Measurements from ENCODE around the gene SSUH2. TPM values are rescaled to one million over a fixed set of nuclear protein-coding genes. Genes with fewer than 3 reads are reported as not detected.
"Not testable (repeated sequence)": the region's sequence is repeated elsewhere in the genome, so short reads cannot be mapped to it uniquely, and the experiment has no call there.

SSUH2 gene, protein sequence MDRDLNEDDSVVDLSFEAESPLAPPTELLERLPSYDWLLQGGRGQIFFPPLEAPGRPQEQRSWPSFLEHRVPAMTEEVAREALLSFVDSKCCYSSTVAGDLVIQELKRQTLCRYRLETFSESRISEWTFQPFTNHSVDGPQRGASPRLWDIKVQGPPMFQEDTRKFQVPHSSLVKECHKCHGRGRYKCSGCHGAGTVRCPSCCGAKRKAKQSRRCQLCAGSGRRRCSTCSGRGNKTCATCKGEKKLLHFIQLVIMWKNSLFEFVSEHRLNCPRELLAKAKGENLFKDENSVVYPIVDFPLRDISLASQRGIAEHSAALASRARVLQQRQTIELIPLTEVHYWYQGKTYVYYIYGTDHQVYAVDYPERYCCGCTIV
- total RNA-seq, result not detected in 2 replicates

DNA sequence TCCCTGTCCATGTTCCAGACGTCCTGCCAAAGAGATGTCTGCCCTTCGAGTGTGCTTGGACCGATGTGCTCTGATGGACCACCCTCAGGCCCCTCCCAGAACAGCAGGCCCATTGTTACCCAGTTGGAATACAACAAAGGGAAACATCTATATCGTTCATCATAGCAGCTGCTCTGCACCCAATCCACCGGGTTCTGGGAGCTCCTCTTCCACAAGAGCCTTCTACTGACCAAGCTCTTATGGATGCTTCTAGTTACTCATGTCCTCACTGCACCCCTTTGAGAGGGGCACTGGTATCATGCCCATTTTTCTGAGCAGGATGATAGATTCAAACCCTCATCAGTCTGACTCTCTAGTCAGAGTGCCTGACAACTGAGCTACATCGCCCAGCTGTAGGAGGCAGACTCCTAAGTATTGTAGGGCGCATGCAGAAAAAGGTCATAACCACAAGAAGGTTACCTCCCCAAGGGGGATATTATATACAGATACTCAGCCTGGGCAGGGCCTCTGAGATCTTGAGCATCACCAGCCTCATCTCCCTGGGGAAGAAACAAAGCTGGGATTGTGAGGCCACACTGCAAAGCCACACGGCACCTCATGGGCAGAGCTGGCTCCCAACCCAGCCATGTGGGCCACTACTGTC, at the start of gene SSUH2:
TSS of gene SSUH2 (minus strand) at position 51 of the 643 bp plus-strand sequence. CDS start at position 11, 40 bp downstream.
- no peak for DNase-seq (ENCODE audit: low read depth)
- no peak for TF ChIP-seq CTCF (IDR thresholded peaks at IDR 0.05; ENCODE audit: insufficient read depth, low read length, poor library complexity, severe bottlenecking)
- Histone ChIP-seq H3K4me3 (ENCODE audit: low read depth, low read length) (no peak within 1 kb of the TSS), H3K36me3 (ENCODE audit: control insufficient read depth, insufficient read depth, low read length) (no peaks in the 10 kb centered on the region), H3K27me3 (ENCODE audit: control insufficient read depth, insufficient read depth, low read length) (peaks cover 2% of the 10 kb centered on the region)

DNA sequence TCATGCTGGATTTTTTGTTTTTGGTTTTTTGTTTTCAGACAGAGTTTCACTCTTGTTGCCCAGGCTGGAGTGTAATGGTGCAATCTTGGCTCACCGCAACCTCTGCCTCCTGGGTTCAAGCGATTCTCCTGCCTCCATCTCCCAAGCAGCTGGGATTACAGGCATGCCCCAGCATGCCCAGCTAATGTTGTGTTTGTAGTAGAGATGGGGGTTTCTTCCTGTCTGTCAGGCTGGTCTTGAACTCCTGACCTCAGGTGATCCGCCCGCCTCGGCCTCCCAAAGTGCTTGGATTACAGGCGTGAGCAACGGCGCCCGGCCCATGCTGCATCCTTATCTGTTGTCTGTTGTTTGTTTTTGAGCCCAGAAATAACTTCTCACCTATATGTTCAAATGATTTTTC, 46.7 kb upstream of the SSUH2 start:
- H3K36me3 ChIP-seq (ENCODE audit: control insufficient read depth, insufficient read depth, low read length); H3K4me3 ChIP-seq (ENCODE audit: low read depth, low read length); DNase-seq (ENCODE audit: low read depth); H3K27me3 ChIP-seq (ENCODE audit: control insufficient read depth, insufficient read depth, low read length): not testable (repeated sequence)

- not testable (repeated sequence) for DNase-seq (ENCODE audit: low read depth); H3K27me3 ChIP-seq (ENCODE audit: control insufficient read depth, insufficient read depth, low read length); H3K36me3 ChIP-seq (ENCODE audit: control insufficient read depth, insufficient read depth, low read length); H3K4me3 ChIP-seq (ENCODE audit: low read depth, low read length)
Measured at GRCh38 chr3:8684992-8685391, 40.4 kb upstream of the SSUH2 start.

- not testable (repeated sequence) for H3K4me3 ChIP-seq (ENCODE audit: low read depth, low read length); H3K27me3 ChIP-seq (ENCODE audit: control insufficient read depth, insufficient read depth, low read length); DNase-seq (ENCODE audit: low read depth); H3K36me3 ChIP-seq (ENCODE audit: control insufficient read depth, insufficient read depth, low read length)
- TF ChIP-seq CTCF (IDR thresholded peaks at IDR 0.05; ENCODE audit: insufficient read depth, low read length, poor library complexity, severe bottlenecking), result peak; percentile 14
Measured at GRCh38 chr3:8682850-8683574, 38.4 kb upstream of the SSUH2 start.

DNA sequence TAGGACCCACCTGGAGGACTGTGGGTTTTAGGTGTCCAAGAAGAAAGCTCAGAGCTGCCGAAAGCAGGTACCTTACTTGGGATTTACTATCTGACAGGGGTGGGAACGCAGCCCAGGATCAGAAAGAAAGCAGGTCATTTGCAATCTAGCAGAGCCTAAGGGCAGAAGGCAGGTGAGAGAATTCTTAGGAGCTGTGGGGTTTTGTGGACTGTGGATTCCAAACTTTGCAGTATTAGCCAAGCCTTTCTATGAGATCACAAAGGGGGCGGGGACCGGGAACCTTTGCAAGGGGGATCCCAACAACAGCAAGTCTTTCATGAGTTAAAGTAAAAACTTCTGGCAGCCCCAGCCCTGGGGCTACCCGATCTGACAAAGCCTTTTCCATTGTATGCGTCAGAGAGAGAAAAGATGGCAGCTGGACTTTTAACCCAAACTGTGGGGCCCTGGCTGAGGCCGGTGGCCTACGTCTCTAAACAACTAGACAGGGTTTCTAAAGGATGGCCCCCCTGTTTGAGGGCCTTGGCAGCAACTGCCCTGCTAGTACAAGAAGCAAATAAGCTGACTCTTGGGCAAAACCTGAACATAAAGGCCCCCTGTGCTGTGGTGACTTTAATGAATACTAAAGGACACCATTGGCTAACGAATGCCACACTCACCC, 37.4 kb upstream of the SSUH2 start:
- DNase-seq (ENCODE audit: low read depth); H3K36me3 ChIP-seq (ENCODE audit: control insufficient read depth, insufficient read depth, low read length); H3K27me3 ChIP-seq (ENCODE audit: control insufficient read depth, insufficient read depth, low read length); H3K4me3 ChIP-seq (ENCODE audit: low read depth, low read length): not testable (repeated sequence)

DNA sequence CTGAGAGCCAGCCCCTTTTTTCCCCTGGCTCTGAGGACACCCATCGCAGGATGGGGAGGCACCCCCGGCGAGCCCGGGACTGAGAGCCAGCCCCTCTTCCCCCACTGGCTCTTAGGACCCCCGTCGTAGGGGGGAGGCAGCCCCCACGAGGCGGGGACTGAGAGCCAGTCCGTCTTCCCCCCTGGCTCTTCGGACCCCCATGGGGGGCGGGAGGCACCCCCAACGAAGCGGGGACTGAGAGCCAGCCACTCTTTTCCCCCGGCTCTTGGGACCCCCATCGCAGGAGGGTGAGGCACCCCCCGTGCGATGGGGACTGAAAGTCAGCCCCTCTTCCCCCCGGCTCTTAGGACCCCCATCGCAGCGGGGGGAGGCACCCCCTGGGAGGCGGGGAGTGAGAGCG, 36.8 kb upstream of the SSUH2 start:
- no peak for TF ChIP-seq CTCF (IDR thresholded peaks at IDR 0.05; ENCODE audit: insufficient read depth, low read length, poor library complexity, severe bottlenecking)
- no peaks in the 10 kb centered on the region for H3K27me3 ChIP-seq (ENCODE audit: control insufficient read depth, insufficient read depth, low read length)
- H3K36me3 ChIP-seq (ENCODE audit: control insufficient read depth, insufficient read depth, low read length), result no peaks in the 10 kb centered on the region
- no peak for DNase-seq (ENCODE audit: low read depth)
- H3K4me3 ChIP-seq (ENCODE audit: low read depth, low read length), result no peak overlapping the region

GRCh38 chr3:8679817-8680553, 35.4 kb upstream of the SSUH2 start:
- DNase-seq (ENCODE audit: low read depth); H3K4me3 ChIP-seq (ENCODE audit: low read depth, low read length); H3K27me3 ChIP-seq (ENCODE audit: control insufficient read depth, insufficient read depth, low read length); H3K36me3 ChIP-seq (ENCODE audit: control insufficient read depth, insufficient read depth, low read length): not testable (repeated sequence)
